DND-41 (cell line): ENCODE data around the gene COBL.

ENCODE experiments used
- EZH2 ChIP-seq: IDR thresholded peaks from 3 replicates; pipeline ENCODE4 v1.6.1; 2012; ENCODE audit warnings: borderline replicate concordance, low read depth, mild to moderate bottlenecking, moderate library complexity, low read length, inconsistent platforms; ENCODE audit not compliant: severe bottlenecking
- TF ChIP-seq, protein P1 (sequence below): IDR thresholded peaks from 2 replicates; pipeline ENCODE4 v1.5.1; 2012; ENCODE audit warnings: borderline replicate concordance, low read length, moderate library complexity, mild to moderate bottlenecking; ENCODE audit not compliant: poor library complexity, severe bottlenecking; ENCODE audit errors: extremely low read depth

DNA sequence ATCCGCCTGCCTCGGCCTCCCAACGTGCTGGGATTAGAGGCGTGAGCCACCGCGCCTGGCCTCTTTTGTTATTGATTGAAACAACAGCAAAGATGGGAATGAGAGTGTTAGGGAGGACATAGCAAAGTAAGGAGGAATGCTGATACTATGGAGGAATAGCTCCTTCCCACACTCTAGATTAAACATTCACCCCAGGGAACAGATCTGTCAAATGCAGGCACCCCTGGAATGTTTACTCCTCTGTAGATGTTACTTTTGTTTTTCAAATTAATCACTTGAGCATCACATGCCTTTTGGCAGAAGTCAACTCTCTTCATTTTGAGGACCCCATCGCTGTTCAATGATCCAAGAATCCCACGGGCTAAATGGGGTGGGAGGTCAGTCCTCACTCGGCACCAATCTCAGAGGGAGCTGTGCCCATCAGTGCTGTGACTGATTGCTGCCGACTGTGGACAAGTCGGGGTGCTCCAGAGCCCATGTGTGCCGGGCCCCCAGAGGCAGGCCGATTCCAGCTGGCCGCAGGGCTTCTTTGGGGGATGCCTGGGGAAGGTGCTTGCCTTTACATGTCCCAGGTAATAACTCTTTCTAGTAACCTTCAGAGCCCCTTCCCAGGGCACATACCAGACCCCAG is 10.2 kb upstream of the COBL start:
- no peak for TF ChIP-seq EZH2
- TF ChIP-seq, protein P1, sequence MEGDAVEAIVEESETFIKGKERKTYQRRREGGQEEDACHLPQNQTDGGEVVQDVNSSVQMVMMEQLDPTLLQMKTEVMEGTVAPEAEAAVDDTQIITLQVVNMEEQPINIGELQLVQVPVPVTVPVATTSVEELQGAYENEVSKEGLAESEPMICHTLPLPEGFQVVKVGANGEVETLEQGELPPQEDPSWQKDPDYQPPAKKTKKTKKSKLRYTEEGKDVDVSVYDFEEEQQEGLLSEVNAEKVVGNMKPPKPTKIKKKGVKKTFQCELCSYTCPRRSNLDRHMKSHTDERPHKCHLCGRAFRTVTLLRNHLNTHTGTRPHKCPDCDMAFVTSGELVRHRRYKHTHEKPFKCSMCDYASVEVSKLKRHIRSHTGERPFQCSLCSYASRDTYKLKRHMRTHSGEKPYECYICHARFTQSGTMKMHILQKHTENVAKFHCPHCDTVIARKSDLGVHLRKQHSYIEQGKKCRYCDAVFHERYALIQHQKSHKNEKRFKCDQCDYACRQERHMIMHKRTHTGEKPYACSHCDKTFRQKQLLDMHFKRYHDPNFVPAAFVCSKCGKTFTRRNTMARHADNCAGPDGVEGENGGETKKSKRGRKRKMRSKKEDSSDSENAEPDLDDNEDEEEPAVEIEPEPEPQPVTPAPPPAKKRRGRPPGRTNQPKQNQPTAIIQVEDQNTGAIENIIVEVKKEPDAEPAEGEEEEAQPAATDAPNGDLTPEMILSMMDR: no peak
